Measurements from ENCODE around the gene POM121C. TPM values are rescaled to one million over a fixed set of nuclear protein-coding genes. Genes with fewer than 3 reads are reported as not detected.
"Not testable (repeated sequence)": the region's sequence is repeated elsewhere in the genome, so short reads cannot be mapped to it uniquely, and the experiment has no call there.

Gene POM121C
- total RNA-seq, 1 donor from 2014 or later = 66.4 TPM

GRCh38 chr7:75509033-75509432 lies 22.9 kb upstream of the POM121C start:
- not testable (repeated sequence) for H3K36me3 Mint-ChIP-seq (ENCODE audit: low read depth, unreplicated experiment); H3K4me1 Mint-ChIP-seq (ENCODE audit: unreplicated experiment); H3K4me3 Mint-ChIP-seq (ENCODE audit: unreplicated experiment); H3K27me3 Mint-ChIP-seq (ENCODE audit: unreplicated experiment); H3K9me3 Mint-ChIP-seq (ENCODE audit: unreplicated experiment); DNase-seq (ENCODE audit: low spot score); H3K27ac Mint-ChIP-seq (ENCODE audit: unreplicated experiment)

- not testable (repeated sequence) for H3K9me3 Mint-ChIP-seq (ENCODE audit: unreplicated experiment); H3K27ac Mint-ChIP-seq (ENCODE audit: unreplicated experiment); H3K4me1 Mint-ChIP-seq (ENCODE audit: unreplicated experiment); H3K27me3 Mint-ChIP-seq (ENCODE audit: unreplicated experiment); DNase-seq (ENCODE audit: low spot score); H3K4me3 Mint-ChIP-seq (ENCODE audit: unreplicated experiment); H3K36me3 Mint-ChIP-seq (ENCODE audit: low read depth, unreplicated experiment)
These were observed 5.9 kb upstream of the POM121C start, which contains the start of gene SPDYE5 for GRCh38 chr7:75492020-75492419. SPDYE5 (plus strand) TSS chr7:75492320; CDS start chr7:75494048, 1,728 bp downstream.

GRCh38 chr7:75485355-75485978 lies 632 bp downstream of the POM121C start:
- H3K4me3 Mint-ChIP-seq (ENCODE audit: unreplicated experiment) = peak overlapping the region; percentile 95
- H3K9me3 Mint-ChIP-seq (ENCODE audit: unreplicated experiment); DNase-seq (ENCODE audit: low spot score); H3K4me1 Mint-ChIP-seq (ENCODE audit: unreplicated experiment); H3K36me3 Mint-ChIP-seq (ENCODE audit: low read depth, unreplicated experiment); H3K27me3 Mint-ChIP-seq (ENCODE audit: unreplicated experiment): not testable (repeated sequence)
- peak overlapping the region; percentile 74 for H3K27ac Mint-ChIP-seq (ENCODE audit: unreplicated experiment)

- not testable (repeated sequence) for H3K36me3 Mint-ChIP-seq (ENCODE audit: low read depth, unreplicated experiment); H3K27ac Mint-ChIP-seq (ENCODE audit: unreplicated experiment); H3K4me3 Mint-ChIP-seq (ENCODE audit: unreplicated experiment)
These were observed 5.8 kb downstream of the POM121C start for GRCh38 chr7:75480313-75480712.

GRCh38 chr7:75477457-75477856 lies 8.6 kb downstream of the POM121C start:
- H3K36me3 Mint-ChIP-seq (ENCODE audit: low read depth, unreplicated experiment); H3K27ac Mint-ChIP-seq (ENCODE audit: unreplicated experiment); H3K4me3 Mint-ChIP-seq (ENCODE audit: unreplicated experiment); DNase-seq (ENCODE audit: low spot score); H3K27me3 Mint-ChIP-seq (ENCODE audit: unreplicated experiment); H3K4me1 Mint-ChIP-seq (ENCODE audit: unreplicated experiment); H3K9me3 Mint-ChIP-seq (ENCODE audit: unreplicated experiment): not testable (repeated sequence)

More at GRCh38 chr7:75480313-75480712, 5.8 kb downstream of the POM121C start:
- H3K4me1 Mint-ChIP-seq (ENCODE audit: unreplicated experiment); H3K9me3 Mint-ChIP-seq (ENCODE audit: unreplicated experiment); DNase-seq (ENCODE audit: low spot score); H3K27me3 Mint-ChIP-seq (ENCODE audit: unreplicated experiment): not testable (repeated sequence)

GRCh38 chr7:75470166-75470565 lies 15.9 kb downstream of the POM121C start:
- H3K9me3 Mint-ChIP-seq (ENCODE audit: unreplicated experiment); DNase-seq (ENCODE audit: low spot score); H3K4me1 Mint-ChIP-seq (ENCODE audit: unreplicated experiment); H3K27ac Mint-ChIP-seq (ENCODE audit: unreplicated experiment); H3K4me3 Mint-ChIP-seq (ENCODE audit: unreplicated experiment); H3K27me3 Mint-ChIP-seq (ENCODE audit: unreplicated experiment): not testable (repeated sequence)
- peaks cover 24% of the 10 kb centered on the region for H3K36me3 Mint-ChIP-seq (ENCODE audit: low read depth, unreplicated experiment)

GRCh38 chr7:75460541-75460940 lies 25.6 kb downstream of the POM121C start:
- not testable (repeated sequence) for H3K9me3 Mint-ChIP-seq (ENCODE audit: unreplicated experiment); H3K4me3 Mint-ChIP-seq (ENCODE audit: unreplicated experiment); H3K36me3 Mint-ChIP-seq (ENCODE audit: low read depth, unreplicated experiment); H3K4me1 Mint-ChIP-seq (ENCODE audit: unreplicated experiment); H3K27me3 Mint-ChIP-seq (ENCODE audit: unreplicated experiment); DNase-seq (ENCODE audit: low spot score)
- peak overlapping the region; percentile 92 for H3K27ac Mint-ChIP-seq (ENCODE audit: unreplicated experiment)

- H3K27me3 Mint-ChIP-seq (ENCODE audit: unreplicated experiment); DNase-seq (ENCODE audit: low spot score); H3K27ac Mint-ChIP-seq (ENCODE audit: unreplicated experiment); H3K9me3 Mint-ChIP-seq (ENCODE audit: unreplicated experiment); H3K4me1 Mint-ChIP-seq (ENCODE audit: unreplicated experiment); H3K36me3 Mint-ChIP-seq (ENCODE audit: low read depth, unreplicated experiment); H3K4me3 Mint-ChIP-seq (ENCODE audit: unreplicated experiment): not testable (repeated sequence)
These were observed 28.1 kb downstream of the POM121C start for GRCh38 chr7:75458034-75458433.

- not testable (repeated sequence) for DNase-seq (ENCODE audit: low spot score); H3K27me3 Mint-ChIP-seq (ENCODE audit: unreplicated experiment); H3K27ac Mint-ChIP-seq (ENCODE audit: unreplicated experiment); H3K9me3 Mint-ChIP-seq (ENCODE audit: unreplicated experiment); H3K4me1 Mint-ChIP-seq (ENCODE audit: unreplicated experiment); H3K4me3 Mint-ChIP-seq (ENCODE audit: unreplicated experiment); H3K36me3 Mint-ChIP-seq (ENCODE audit: low read depth, unreplicated experiment)
These were observed 29.7 kb downstream of the POM121C start for GRCh38 chr7:75456403-75456802.
